ENCODE data around the gene TXLNG. TPM values are rescaled to one million over a fixed set of nuclear protein-coding genes. Genes with fewer than 3 reads are reported as not detected.
"Not testable (repeated sequence)": the region's sequence is repeated elsewhere in the genome, so short reads cannot be mapped to it uniquely, and the experiment has no call there.

Gene TXLNG
- total RNA-seq, 2 experiments from 2014 or later, result 10.4 to 12.2 TPM

- peaks cover 8% of the 10 kb centered on the region for H3K4me1 Mint-ChIP-seq
Measured at GRCh38 chrX:16851827-16852226, 65.6 kb downstream of the TXLNG start.

GRCh38 chrX:16852617-16853179 is 66.4 kb downstream of the TXLNG start:
- Mint-ChIP-seq H3K36me3 (ENCODE audit: low read depth) (peaks cover 42% of the 10 kb centered on the region), H3K4me1 (peaks cover 11% of the 10 kb centered on the region), H3K9me3 (no peaks in the 10 kb centered on the region), H3K27ac (no peak overlapping the region), H3K27me3 (no peaks in the 10 kb centered on the region), H3K4me3 (no peak overlapping the region)
- no peak for DNase-seq
- POLR2A ChIA-PET, result no interaction called here
- CTCF ChIA-PET, result interaction anchor here (1.1 kb wide), 1 partner anchor 16 kb away, joined by 3 read pairs; no protein-coding TSS in a partner anchor

More at GRCh38 chrX:16851827-16852226, 65.6 kb downstream of the TXLNG start:
- no peaks in the 10 kb centered on the region for H3K9me3 Mint-ChIP-seq
- no peak for DNase-seq
- peaks cover 36% of the 10 kb centered on the region for H3K36me3 Mint-ChIP-seq (ENCODE audit: low read depth)
- ChIA-PET CTCF (no interaction called here), POLR2A (no interaction called here)
- H3K4me3 Mint-ChIP-seq, result no peak overlapping the region
- H3K27me3 Mint-ChIP-seq, result no peaks in the 10 kb centered on the region
- peak overlapping the region; percentile 19 for H3K27ac Mint-ChIP-seq

GRCh38 chrX:16853537-16853936 is 67.3 kb downstream of the TXLNG start:
- DNase-seq, result no peak
- Mint-ChIP-seq H3K36me3 (ENCODE audit: low read depth) (peaks cover 37% of the 10 kb centered on the region), H3K4me3 (no peak overlapping the region), H3K27ac (no peak overlapping the region), H3K4me1 (peaks cover 11% of the 10 kb centered on the region), H3K27me3 (no peaks in the 10 kb centered on the region), H3K9me3 (no peaks in the 10 kb centered on the region)
- ChIA-PET CTCF (no interaction called here), POLR2A (no interaction called here)

- H3K9me3 Mint-ChIP-seq, result no peaks in the 10 kb centered on the region
- no peak overlapping the region for H3K4me3 Mint-ChIP-seq
- peaks cover 24% of the 10 kb centered on the region for H3K4me1 Mint-ChIP-seq
- DNase-seq, result no peak
- peaks cover 40% of the 10 kb centered on the region for H3K36me3 Mint-ChIP-seq (ENCODE audit: low read depth)
- no peak overlapping the region for H3K27ac Mint-ChIP-seq
- POLR2A ChIA-PET, result no interaction called here
- no peaks in the 10 kb centered on the region for H3K27me3 Mint-ChIP-seq
- CTCF ChIA-PET, result interaction anchor here (1.2 kb wide), 2 partner anchors 11 to 18 kb away, joined by 3 to 4 read pairs; no protein-coding TSS in a partner anchor
Measured at GRCh38 chrX:16855363-16856075, 69.3 kb downstream of the TXLNG start.

GRCh38 chrX:16856076-16856404 is 69.8 kb downstream of the TXLNG start:
- H3K27me3 Mint-ChIP-seq, POLR2A ChIA-PET, H3K4me3 Mint-ChIP-seq, DNase-seq, H3K9me3 Mint-ChIP-seq, H3K27ac Mint-ChIP-seq: not testable (repeated sequence)
- CTCF ChIA-PET, result interaction anchor here (1.2 kb wide), 2 partner anchors 10 to 19 kb away, joined by 3 to 4 read pairs; no protein-coding TSS in a partner anchor
- peaks cover 40% of the 10 kb centered on the region for H3K36me3 Mint-ChIP-seq (ENCODE audit: low read depth)
- H3K4me1 Mint-ChIP-seq, result peaks cover 24% of the 10 kb centered on the region

GRCh38 chrX:16856744-16857143 is 70.5 kb downstream of the TXLNG start:
- ChIA-PET POLR2A (no interaction called here), CTCF (interaction anchor here (1.2 kb wide), 1 partner anchor 20 kb away, joined by 4 read pairs; no protein-coding TSS in a partner anchor)
- no peaks in the 10 kb centered on the region for H3K27me3 Mint-ChIP-seq
- H3K4me3 Mint-ChIP-seq, result no peak overlapping the region
- peaks cover 24% of the 10 kb centered on the region for H3K4me1 Mint-ChIP-seq
- H3K9me3 Mint-ChIP-seq, result no peaks in the 10 kb centered on the region
- DNase-seq, result no peak
- peaks cover 38% of the 10 kb centered on the region for H3K36me3 Mint-ChIP-seq (ENCODE audit: low read depth)
- H3K27ac Mint-ChIP-seq, result no peak overlapping the region

GRCh38 chrX:16862829-16863228 is 76.6 kb downstream of the TXLNG start:
- Mint-ChIP-seq H3K27me3 (no peaks in the 10 kb centered on the region), H3K36me3 (ENCODE audit: low read depth) (peaks cover 29% of the 10 kb centered on the region), H3K4me3 (no peak overlapping the region), H3K4me1 (peaks cover 36% of the 10 kb centered on the region), H3K9me3 (no peaks in the 10 kb centered on the region), H3K27ac (no peak overlapping the region)
- CTCF ChIA-PET, result interaction anchor here (0.6 kb wide), 1 partner anchor 37 kb away, joined by 3 read pairs; no protein-coding TSS in a partner anchor
- no peak for DNase-seq
- POLR2A ChIA-PET, result no interaction called here

- DNase-seq, result no peak
- Mint-ChIP-seq H3K9me3 (no peaks in the 10 kb centered on the region), H3K27ac (peak overlapping the region; percentile 54), H3K4me1 (peaks cover 39% of the 10 kb centered on the region), H3K4me3 (peak overlapping the region; percentile 92), H3K36me3 (ENCODE audit: low read depth) (peaks cover 19% of the 10 kb centered on the region), H3K27me3 (no peaks in the 10 kb centered on the region)
- ChIA-PET POLR2A (no interaction called here), CTCF (no interaction called here)
Measured at GRCh38 chrX:16867947-16868346, 81.7 kb downstream of the TXLNG start.

- Mint-ChIP-seq H3K4me1 (peaks cover 35% of the 10 kb centered on the region), H3K27ac (peak overlapping the region; percentile 92), H3K4me3 (peak overlapping the region; percentile 92), H3K9me3 (no peaks in the 10 kb centered on the region), H3K27me3 (no peaks in the 10 kb centered on the region), H3K36me3 (ENCODE audit: low read depth) (peaks cover 15% of the 10 kb centered on the region)
- ChIA-PET CTCF (interaction anchor here (0.6 kb wide), 1 partner anchor 14 kb away, joined by 3 read pairs; no protein-coding TSS in a partner anchor), POLR2A (no interaction called here)
- no peak for DNase-seq
Measured at GRCh38 chrX:16868920-16869319, 82.7 kb downstream of the TXLNG start.

- Mint-ChIP-seq H3K36me3 (ENCODE audit: low read depth) (peaks cover 14% of the 10 kb centered on the region), H3K27ac (peak overlapping the region; percentile 98), H3K4me1 (peaks cover 33% of the 10 kb centered on the region), H3K4me3 (peak overlapping the region; percentile 93), H3K27me3 (no peaks in the 10 kb centered on the region), H3K9me3 (no peaks in the 10 kb centered on the region)
- POLR2A ChIA-PET, result no interaction called here
- DNase-seq, result peak; percentile 40
- CTCF ChIA-PET, result interaction anchor here (0.6 kb wide), 1 partner anchor 13 kb away, joined by 3 read pairs; no protein-coding TSS in a partner anchor
Measured at GRCh38 chrX:16869393-16870094, 83.3 kb downstream of the TXLNG start.

GRCh38 chrX:16870095-16870861 is 84.0 kb downstream of the TXLNG start, which contains the start of gene RBBP7:
TSS of gene RBBP7 (minus strand) at chrX:16870362. CDS start at chrX:16870053, 309 bp downstream.
- Mint-ChIP-seq H3K36me3 (ENCODE audit: low read depth) (peaks cover 14% of the 10 kb centered on the region), H3K4me3 (peak within 1 kb of the TSS; percentile 93), H3K9me3 (no peaks in the 10 kb centered on the region), H3K27me3 (peaks cover 7% of the 10 kb centered on the region), H3K27ac (peak within 1 kb of the TSS; percentile 98), H3K4me1 (peaks cover 33% of the 10 kb centered on the region)
- ChIA-PET CTCF (interaction anchor here (5.5 kb wide), 1 partner anchor 14 kb away, joined by 25 read pairs; no protein-coding TSS in a partner anchor), POLR2A (no interaction called here)
- DNase-seq, result peak; percentile 88

Measured in activated CD4-positive, alpha-beta T cell treated with anti-CD3 and anti-CD28 coated beads, Interleukin-2, amount 10 ng/mL, durations not matched to agents 7 days and 5 days (primary cell).